Lower leg skin (tissue), 3 donors: ENCODE measurements around the gene FRMD8.

Experiments used
- CTCF ChIP-seq, 3 donors: fragments of 450-650 bp; IDR thresholded peaks; one replicate each; pipeline ENCODE4 v1.5.1; 2016; ENCODE audit warnings: antibody characterized with exemption in 3 of 3, mild to moderate bottlenecking in 3 of 3, moderate library complexity in 2 of 3
- POLR2A ChIP-seq, 2 donors: fragments of 450-650 bp; IDR thresholded peaks; one replicate each; pipeline ENCODE4 v1.6.1; 2016 to 2017; ENCODE audit warnings: antibody characterized with exemption in 2 of 2, mild to moderate bottlenecking in 1 of 2, moderate library complexity in 1 of 2

DNA sequence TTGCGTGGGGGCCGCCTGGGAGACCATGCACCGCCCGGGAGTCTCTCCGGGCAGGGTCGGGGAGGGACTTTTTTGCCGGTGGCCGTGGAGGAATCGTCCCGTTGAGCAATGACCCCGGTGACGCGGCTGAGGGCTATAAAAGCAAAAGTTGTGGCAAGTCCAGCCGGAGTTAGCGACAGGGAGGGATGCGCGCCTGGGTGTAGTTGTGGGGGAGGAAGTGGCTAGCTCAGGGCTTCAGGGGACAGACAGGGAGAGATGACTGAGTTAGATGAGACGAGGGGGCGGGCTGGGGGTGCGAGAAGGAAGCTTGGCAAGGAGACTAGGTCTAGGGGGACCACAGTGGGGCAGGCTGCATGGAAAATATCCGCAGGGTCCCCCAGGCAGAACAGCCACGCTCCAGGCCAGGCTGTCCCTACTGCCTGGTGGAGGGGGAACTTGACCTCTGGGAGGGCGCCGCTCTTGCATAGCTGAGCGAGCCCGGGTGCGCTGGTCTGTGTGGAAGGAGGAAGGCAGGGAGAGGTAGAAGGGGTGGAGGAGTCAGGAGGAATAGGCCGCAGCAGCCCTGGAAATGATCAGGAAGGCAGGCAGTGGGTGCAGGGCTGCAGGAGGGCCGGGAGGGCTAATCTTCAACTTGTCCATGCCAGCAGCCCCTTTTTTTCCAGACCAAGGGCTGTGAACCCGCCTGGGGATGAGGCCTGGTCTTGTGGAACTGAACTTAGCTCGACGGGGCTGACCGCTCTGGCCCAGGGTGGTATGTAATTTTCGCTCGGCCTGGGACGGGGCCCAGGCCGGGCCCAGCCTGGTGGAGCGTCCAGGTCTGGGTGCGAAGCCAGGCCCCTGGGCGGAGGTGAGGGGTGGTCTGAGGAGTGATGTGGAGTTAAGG, 36.4 kb downstream of the FRMD8 start, which contains the start of gene NEAT1:
- TF ChIP-seq POLR2A (IDR thresholded peaks at IDR 0.05) = peak; percentile 93 to 100
- peak in 1 of 3 donors; percentile 69 for TF ChIP-seq CTCF (IDR thresholded peaks at IDR 0.05)
